IPS-NIHi7 (cell line): ENCODE measurements around the gene MYH6.

Experiments
- DNase-seq: peaks from one replicate; pipeline ENCODE4 v3.0.0; 2012; ENCODE audit warnings: mixed read lengths; ENCODE audit errors: extremely low spot score

Gene MYH6

DNA sequence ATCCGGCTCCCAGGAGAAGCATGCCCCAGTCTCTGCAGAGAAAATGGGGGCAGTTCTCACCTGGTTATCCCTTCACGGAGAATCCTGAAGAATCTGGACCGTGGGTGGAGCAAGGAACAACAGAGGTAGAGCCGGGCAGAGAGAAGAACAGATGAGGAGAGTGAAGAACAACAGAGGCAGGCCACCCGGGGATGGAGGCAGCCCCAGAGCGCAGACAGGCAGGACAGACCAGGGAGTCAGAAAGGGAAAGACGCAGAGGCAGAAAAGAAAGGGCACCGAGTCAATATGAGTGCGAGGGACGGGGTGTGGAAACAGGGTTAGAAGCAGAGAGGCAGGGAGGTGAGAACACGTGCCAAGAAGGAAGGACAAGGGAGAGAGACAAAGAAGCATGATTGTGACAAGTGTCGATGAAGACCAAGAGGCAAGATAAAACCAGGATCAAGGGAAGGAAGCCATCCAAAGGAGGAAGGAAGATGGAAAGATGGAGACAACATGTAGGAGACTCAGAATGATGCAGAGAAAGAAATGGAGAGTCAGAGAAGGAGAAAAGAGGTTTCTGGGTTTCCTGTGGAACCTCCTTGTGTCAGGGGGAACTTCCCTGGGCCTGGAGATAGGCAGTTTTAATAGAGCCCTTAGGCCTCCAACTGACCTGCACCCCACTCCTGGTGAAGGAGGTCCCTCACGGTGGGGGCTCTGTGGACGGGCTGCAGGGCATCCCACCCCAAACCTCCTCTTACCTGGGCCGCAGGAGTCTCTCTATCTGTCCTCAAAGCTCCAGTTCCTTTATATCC lies at the start of gene MYH6:
Gene MYH6, minus strand, starts transcription at position 758 of the 791 bp plus-strand sequence. CDS start 1,050 bp downstream, outside the sequence.
- DNase-seq = no peak

- peak; percentile 37 for DNase-seq
These were observed 49.0 kb upstream of the MYH6 start for GRCh38 chr14:23456883-23457586.

GRCh38 chr14:23454445-23454856 lies 46.4 kb upstream of the MYH6 start:
- DNase-seq = no peak

DNA sequence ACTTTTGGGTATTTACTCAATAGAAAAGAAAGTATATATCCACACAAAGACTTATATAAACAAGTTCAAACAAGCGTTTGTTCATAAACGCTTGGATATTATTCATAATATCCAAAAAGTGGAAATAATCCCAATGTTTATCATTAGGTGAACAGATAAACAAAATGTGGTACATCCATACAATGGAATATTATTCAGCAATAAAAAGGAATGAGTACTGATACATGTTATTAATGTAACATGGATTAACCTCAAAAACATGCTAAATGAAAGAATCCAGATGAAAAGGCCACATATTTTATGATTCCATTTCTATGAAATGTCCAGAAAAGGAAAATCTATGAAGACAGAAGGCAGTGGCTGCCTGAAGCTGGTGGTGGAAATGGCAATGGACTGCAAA lies 44.2 kb upstream of the MYH6 start:
- DNase-seq = no peak

- no peak for DNase-seq
These were observed 42.3 kb upstream of the MYH6 start for GRCh38 chr14:23450379-23450778.

GRCh38 chr14:23449314-23449713 lies 41.2 kb upstream of the MYH6 start:
- no peak for DNase-seq

GRCh38 chr14:23447361-23448350 lies 39.6 kb upstream of the MYH6 start:
- DNase-seq = no peak

DNA sequence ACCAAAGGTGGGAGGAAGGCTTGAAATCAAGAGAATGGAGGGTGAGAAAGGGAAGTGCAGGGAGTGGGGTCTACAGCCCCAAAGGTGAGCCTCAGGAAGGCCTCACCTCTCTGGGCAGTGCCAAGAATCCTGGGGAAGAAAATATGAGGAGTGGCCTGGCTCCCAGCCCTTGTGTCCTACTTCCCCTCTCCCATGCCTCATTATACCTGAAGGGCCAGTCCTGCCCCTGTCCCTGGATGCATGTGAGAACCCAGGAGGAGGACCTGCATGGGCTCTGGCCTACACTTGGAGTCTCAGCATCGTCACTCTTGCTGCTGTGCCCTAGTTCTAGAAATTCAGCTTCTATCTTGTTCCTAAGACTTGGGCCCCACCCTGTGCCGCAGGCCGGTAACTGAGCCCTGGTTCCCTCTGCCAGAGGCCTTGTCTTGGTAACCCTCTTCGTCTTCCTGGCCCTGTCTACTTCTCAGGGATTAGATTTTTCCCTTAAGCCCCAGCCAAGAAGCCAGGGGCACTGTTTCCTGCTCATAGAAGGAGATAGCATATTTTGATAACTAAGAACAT lies 38.3 kb upstream of the MYH6 start:
- no peak for DNase-seq

- DNase-seq = no peak
These were observed 37.7 kb upstream of the MYH6 start for GRCh38 chr14:23445773-23446172.

DNA sequence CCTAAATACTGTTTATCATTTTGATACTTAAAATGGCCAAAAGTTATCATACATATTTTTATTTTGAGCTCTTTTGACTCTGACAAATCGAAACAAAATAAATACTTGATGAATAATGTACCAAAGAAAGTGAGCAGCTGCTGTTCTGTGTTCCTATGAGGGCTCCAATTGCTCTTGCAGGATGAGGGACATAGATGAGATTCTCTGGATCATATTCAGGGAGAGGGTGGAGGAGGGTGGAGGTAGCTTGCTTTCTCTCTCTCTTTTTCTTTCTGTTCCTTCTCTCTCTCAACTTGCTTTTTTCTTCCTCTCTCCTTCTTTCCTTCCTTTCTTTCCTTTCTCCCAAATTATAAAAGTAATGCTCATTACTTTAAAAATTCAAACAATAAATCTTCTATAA lies 36.2 kb upstream of the MYH6 start:
- DNase-seq = no peak

GRCh38 chr14:23443881-23444280 lies 35.8 kb upstream of the MYH6 start:
- DNase-seq = no peak

DNA sequence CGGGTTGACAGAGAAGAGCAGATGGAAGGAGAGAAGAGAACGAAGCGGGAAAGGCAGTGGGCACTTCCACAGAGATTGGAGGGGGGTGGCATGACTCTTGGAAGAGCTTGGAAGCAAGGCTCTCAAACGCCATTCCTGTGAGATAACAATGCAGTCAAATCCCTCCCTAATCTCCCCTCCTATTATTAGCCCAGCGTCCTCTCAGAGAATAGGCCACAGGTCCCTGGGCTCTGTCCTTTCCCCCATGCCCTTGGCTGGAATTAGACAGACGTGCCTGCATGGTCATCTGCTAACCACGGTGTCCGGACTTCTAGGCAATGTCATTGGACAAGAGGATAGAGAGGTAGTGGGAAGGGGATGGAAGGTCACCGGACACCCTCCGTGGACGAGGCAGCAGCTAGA lies 35.3 kb upstream of the MYH6 start:
- DNase-seq = no peak

GRCh38 chr14:23442721-23443356 lies 34.8 kb upstream of the MYH6 start:
- DNase-seq = no peak

GRCh38 chr14:23441076-23441475 lies 33.0 kb upstream of the MYH6 start:
- no peak for DNase-seq

- DNase-seq = no peak
These were observed 31.2 kb upstream of the MYH6 start for GRCh38 chr14:23439107-23439835.

GRCh38 chr14:23438101-23438971 lies 30.3 kb upstream of the MYH6 start:
- no peak for DNase-seq

DNA sequence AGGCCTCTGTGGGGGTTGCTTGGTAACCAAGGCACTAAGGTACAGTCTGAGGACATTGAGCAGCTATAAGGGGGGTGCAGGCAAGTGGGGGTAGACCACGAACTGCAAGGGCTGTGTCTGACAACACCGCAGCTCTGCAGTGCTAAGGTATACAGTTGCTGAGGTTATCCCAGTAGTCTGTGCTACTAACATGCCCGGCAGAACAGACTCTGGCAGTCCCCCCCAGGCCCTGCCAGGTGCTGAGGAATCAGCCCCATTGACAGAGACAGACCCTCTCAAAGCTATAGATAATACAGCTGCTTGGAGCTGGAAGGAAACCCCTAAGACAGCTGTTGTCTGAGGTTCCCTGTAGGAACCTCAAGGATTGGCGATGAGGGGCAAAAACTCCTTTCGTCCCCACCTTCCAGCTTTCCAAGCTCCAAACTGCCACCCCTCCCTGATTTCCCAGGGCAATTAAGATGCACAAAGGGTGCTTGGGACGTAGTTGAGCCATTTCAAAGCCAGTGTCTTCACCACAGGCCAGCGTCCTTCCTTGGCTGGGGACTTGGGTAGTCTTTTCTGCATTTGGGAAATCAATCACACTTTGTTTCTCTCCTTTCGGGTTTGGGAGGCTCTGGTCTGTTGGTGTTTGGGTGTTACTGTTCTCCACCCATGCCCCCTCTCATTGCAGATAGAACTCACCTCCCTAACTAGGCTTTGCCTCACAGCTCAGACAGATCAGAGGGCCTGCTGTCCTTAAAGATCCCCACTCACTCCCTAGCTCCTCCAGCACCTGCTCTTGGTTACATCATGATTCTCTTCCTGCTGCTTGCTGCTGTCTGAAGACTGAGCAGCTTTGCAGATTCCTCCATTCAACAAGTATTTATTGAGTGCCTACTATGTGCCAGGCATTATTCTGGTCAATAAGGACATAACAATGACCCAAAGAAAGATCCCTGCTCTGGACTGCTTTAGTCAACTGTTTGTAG lies 29.3 kb upstream of the MYH6 start:
- DNase-seq = no peak
